Immature natural killer cell (primary cell): ENCODE measurements around the gene MYRIP. TPM values are rescaled to one million over a fixed set of nuclear protein-coding genes. Genes with fewer than 3 reads are reported as not detected.
"Not testable (repeated sequence)": the region's sequence is repeated elsewhere in the genome, so short reads cannot be mapped to it uniquely, and the experiment has no call there.

ENCODE experiments used
- DNase-seq, 3 donors: peaks; one replicate each; pipeline ENCODE4 v3.0.0; 2022; ENCODE audit warnings: mixed read lengths in 1 of 3
- H3K27ac Mint-ChIP-seq, 6 donors: one replicate each; pipeline ENCODE4 v1.8.0; 2020; ENCODE audit warnings: mixed read lengths in 6 of 6, mild to moderate bottlenecking in 5 of 6, inconsistent platforms in 4 of 6, moderate library complexity in 3 of 6
- H3K27me3 Mint-ChIP-seq, 3 donors: one replicate each; pipeline ENCODE4 v1.8.0; 2020 to 2021; ENCODE audit warnings: low read depth in 3 of 3, mild to moderate bottlenecking in 3 of 3, mixed read lengths in 3 of 3, moderate library complexity in 3 of 3, inconsistent platforms in 1 of 3
- H3K36me3 Mint-ChIP-seq, 3 donors: one replicate each; pipeline ENCODE4 v1.8.0; 2020; ENCODE audit warnings: mixed read lengths in 3 of 3, inconsistent platforms in 2 of 3, mild to moderate bottlenecking in 2 of 3
- H3K4me1 Mint-ChIP-seq, 2 donors: one replicate each; pipeline ENCODE4 v1.8.0; 2020; ENCODE audit warnings: inconsistent platforms in 2 of 2, mild to moderate bottlenecking in 2 of 2, mixed read lengths in 2 of 2, moderate library complexity in 1 of 2
- H3K4me3 Mint-ChIP-seq, 5 donors: one replicate each; pipeline ENCODE4 v1.8.0; 2020; ENCODE audit warnings: mild to moderate bottlenecking in 5 of 5, mixed read lengths in 5 of 5, inconsistent platforms in 3 of 5, moderate library complexity in 3 of 5
- H3K9me3 Mint-ChIP-seq, 6 donors: one replicate each; pipeline ENCODE4 v1.8.0; 2020; ENCODE audit warnings: mild to moderate bottlenecking in 6 of 6, mixed read lengths in 6 of 6, inconsistent platforms in 4 of 6, moderate library complexity in 3 of 6
- polyA plus RNA-seq, 3 donors: library from polyadenylated mRNA; unstranded; fragments of 300-500 nt; fragmentation: Illumina TruSeq; gene quantifications; one replicate each; pipeline ENCODE4 v1.2.3, GENCODE V29; 2021

The MYRIP gene
- polyA plus RNA-seq, 3 donors from 2014 or later, result 0.06 TPM; not detected in 2

DNA sequence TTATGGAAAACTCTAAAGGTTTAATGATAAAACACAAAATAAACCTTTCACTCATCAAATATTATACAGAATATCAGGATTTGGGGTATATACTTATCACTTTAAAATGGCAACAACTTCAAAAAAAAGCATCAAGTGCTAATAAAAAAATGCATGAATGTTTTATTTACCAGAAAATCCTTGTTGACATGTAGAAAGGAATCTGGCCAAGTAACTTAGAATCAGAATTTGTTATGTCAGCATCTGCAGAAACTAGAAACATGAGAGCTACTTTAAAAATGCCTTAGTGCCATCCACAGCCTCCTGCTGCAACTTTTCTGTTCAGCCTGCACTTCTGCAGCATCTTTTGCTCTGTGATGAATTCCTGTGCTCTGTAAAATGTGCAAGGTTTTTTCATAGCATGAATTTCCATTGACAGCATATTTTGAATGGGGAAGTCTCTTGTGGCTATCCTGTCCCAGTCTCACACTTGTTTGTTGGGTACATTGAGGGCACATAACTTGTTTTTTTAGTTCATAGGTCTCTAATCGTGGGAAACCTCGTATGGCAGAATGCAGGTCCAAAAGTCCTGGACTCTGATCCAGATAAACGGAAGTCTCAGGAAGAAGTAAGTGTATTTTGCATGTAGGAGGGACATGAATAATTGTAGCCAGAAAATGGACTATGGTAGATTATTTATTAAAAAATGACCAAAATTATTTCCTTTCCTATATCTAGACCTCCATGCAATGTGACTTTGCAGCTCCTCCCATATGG is 21.1 kb upstream of the MYRIP start:
- Mint-ChIP-seq H3K4me3 (no peak overlapping the region), H3K9me3 (no peaks in the 10 kb centered on the region), H3K27ac (no peak overlapping the region), H3K27me3 (no peaks in the 10 kb centered on the region), H3K36me3 (no peaks in the 10 kb centered on the region), H3K4me1 (no peaks in the 10 kb centered on the region)
- DNase-seq, result no peak

DNA sequence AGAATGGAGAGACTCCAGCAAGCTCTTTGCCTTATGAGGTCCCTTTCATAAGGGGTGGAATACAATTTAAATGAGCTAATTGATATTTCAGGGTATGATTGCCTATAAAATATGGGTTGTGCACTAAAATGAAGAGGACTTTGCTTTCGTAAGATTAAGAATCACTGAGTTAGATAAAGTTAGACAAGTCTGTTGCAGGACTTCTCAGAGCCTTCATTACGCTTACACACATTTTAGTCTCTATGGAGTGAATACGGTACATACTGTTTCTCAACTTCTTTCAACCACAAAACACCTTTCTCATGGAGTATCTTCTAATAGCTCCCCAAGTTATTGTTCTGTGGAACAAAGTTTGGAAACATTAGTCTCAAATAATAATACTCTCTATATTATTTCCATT is 17.8 kb upstream of the MYRIP start:
- no peaks in the 10 kb centered on the region for H3K36me3 Mint-ChIP-seq
- H3K4me3 Mint-ChIP-seq, result no peak overlapping the region
- DNase-seq, result no peak
- no peak overlapping the region for H3K27ac Mint-ChIP-seq
- peaks cover 0 to 3% (median 0%) of the 10 kb centered on the region in 6 donors for H3K9me3 Mint-ChIP-seq
- H3K27me3 Mint-ChIP-seq, result peaks cover 0 to 2% (median 2%) of the 10 kb centered on the region in 3 donors
- H3K4me1 Mint-ChIP-seq, result no peaks in the 10 kb centered on the region

DNA sequence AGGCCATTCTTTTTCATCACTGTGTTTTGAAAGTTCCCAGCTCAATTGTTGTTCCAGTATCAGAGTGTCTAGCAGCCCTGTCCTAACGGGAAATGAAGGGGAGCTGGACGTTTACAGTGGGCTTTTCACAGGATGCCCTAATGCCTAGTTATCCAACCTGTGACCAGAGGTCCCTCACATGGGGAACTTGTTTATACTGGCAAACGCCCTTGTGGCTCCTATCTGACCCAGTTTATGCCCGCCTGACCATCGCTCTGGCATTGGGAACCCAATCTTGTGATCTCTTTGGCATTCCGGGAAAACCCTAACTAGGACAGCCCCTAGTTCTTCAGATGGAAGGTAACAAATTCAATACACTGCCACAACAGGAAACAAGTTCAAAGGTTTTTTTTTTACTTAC is 14.5 kb upstream of the MYRIP start:
- no peak for DNase-seq
- H3K36me3 Mint-ChIP-seq, result no peaks in the 10 kb centered on the region
- peaks cover 0 to 3% (median 0%) of the 10 kb centered on the region in 6 donors for H3K9me3 Mint-ChIP-seq
- no peak overlapping the region for H3K27ac Mint-ChIP-seq
- no peak overlapping the region for H3K4me3 Mint-ChIP-seq
- H3K4me1 Mint-ChIP-seq, result no peaks in the 10 kb centered on the region
- H3K27me3 Mint-ChIP-seq, result peaks cover 2 to 6% (median 2%) of the 10 kb centered on the region in 3 donors

DNA sequence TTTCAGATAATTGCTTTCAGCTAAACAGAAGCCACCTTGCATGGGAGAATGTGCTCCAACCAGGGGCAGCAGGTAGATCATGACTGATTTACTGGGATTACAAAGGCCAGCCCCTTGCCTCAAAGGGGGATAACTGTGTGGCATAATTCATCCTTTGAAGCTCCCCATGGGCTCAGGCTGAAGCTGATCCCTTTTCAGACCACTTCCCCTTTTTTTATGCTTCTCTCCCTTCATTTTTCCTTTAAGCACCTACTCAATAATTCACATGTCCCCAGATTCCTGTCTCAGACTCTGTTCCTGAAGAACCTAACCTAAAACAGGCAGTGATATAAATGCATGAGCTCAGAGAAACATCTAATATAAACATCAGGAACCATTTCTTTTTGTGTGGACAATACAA is 8.2 kb upstream of the MYRIP start:
- Mint-ChIP-seq H3K4me1 (no peaks in the 10 kb centered on the region), H3K9me3 (peaks cover 0 to 5% (median 3%) of the 10 kb centered on the region in 6 donors), H3K27ac (no peak overlapping the region), H3K36me3 (no peaks in the 10 kb centered on the region), H3K27me3 (peaks cover 3 to 6% (median 5%) of the 10 kb centered on the region in 3 donors), H3K4me3 (no peak overlapping the region)
- DNase-seq, result no peak

DNA sequence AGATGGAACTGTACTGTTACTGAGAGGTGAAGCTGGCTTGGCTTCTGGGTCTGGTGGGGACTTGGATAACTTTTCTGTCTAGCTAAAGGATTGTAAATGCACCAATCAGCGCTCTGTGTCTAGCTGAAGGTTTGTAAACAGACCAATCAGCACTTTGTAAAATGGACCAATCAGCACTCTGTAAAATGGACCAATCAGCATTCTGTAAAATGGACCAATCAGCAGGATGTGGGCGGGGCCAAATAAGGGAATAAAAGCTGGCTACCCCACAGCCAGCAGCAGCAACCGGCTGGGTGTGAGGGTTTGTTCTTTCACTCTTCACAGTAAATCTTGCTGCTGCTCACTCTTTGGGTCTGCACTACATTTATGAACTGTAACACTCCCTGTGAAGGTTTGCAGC is 6.9 kb upstream of the MYRIP start:
- not testable (repeated sequence) for DNase-seq, H3K4me3 Mint-ChIP-seq, H3K36me3 Mint-ChIP-seq, H3K27ac Mint-ChIP-seq, H3K27me3 Mint-ChIP-seq, H3K9me3 Mint-ChIP-seq, H3K4me1 Mint-ChIP-seq

DNA sequence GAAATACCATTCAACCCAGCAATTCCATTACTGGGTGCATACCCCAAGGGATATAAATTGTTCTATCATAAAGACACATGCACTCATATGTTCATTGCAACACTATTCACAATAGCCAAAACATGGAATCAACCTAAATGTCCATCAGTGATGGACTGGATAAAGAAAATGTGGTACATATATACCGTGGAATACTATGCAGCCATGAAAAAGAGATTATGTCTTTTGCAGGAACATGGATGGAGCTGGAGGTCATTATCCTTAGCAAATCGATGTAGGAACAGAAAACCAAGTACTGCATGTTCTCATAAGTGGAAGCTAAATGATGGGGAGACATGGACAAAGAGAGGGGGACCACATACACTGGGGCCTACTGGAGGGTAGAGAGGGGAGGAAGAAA is 5.5 kb upstream of the MYRIP start:
- Mint-ChIP-seq H3K4me1 (peaks cover 3 to 9% of the 10 kb centered on the region in 2 donors), H3K9me3 (peaks cover 0 to 10% (median 7%) of the 10 kb centered on the region in 6 donors), H3K36me3 (peaks cover 0 to 3% (median 0%) of the 10 kb centered on the region in 3 donors), H3K27me3 (peaks cover 9 to 15% (median 11%) of the 10 kb centered on the region in 3 donors), H3K27ac (no peak overlapping the region), H3K4me3 (no peak overlapping the region)
- no peak for DNase-seq

DNA sequence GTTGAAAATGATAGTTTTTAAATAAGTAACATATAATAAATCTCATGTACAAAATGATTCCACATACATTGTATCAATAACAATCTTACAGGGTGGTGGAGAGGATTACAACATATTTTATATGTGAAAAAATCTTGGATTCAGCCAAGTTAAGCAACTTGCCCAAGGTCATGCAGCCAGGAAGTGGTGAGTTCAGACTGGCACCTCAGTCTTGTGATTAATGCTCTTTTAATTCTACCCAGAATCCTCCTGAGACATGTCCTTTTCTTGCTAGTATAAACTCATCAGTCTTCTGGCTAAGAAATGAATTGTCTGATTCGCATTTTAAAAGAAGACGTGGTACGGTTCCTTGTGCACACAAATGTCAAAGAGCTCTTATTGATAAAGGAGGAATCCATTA is 4.5 kb upstream of the MYRIP start:
- Mint-ChIP-seq H3K36me3 (peaks cover 0 to 3% (median 0%) of the 10 kb centered on the region in 3 donors), H3K27ac (no peak overlapping the region), H3K4me1 (peaks cover 5 to 11% of the 10 kb centered on the region in 2 donors), H3K4me3 (no peak overlapping the region), H3K27me3 (peaks cover 11 to 20% (median 12%) of the 10 kb centered on the region in 3 donors), H3K9me3 (peaks cover 0 to 10% (median 7%) of the 10 kb centered on the region in 6 donors)
- DNase-seq, result no peak

DNA sequence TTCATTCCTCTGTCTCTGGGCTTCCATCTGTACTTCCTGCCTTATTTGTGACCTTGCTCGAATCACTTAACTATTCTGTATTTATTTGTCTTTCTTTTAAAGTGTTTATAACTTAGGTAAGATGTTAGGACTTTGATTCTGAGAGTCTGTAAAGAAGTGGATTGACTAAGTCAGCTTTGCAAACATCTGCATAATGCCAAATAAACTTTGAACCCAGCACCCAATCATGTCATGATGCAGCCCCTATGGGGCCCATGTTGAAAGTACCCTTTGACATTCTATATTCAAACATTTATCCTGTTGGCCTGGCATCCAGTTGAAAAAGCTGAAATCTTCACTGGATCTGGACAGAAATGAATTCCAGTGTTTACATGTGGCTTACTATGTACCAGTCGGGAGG is 3.8 kb upstream of the MYRIP start:
- H3K4me1 Mint-ChIP-seq, result peaks cover 12 to 18% of the 10 kb centered on the region in 2 donors

DNA sequence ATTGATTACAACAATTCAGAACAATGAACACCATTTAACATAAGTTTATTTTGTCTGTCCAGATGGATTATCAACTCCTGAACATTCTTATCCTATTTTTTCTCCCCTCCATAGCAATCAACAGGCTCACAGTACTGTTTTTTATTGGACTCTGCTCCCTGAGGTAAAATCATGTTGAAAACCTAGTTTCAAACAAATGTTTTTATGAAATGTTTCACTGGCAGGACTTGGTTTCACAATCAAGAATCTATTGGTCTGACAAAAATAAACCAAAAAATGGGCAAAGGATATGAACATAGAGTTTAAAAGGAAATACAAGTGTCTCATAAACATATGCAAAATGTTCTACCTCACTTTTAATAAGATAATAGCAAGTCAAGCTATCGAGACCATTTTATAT is 2.6 kb upstream of the MYRIP start:
- Mint-ChIP-seq H3K36me3 (peaks cover 0 to 3% (median 0%) of the 10 kb centered on the region in 3 donors), H3K4me1 (peaks cover 16 to 22% of the 10 kb centered on the region in 2 donors), H3K9me3 (peaks cover 0 to 16% (median 9%) of the 10 kb centered on the region in 6 donors), H3K27ac (no peak overlapping the region), H3K27me3 (peaks cover 18 to 29% (median 22%) of the 10 kb centered on the region in 3 donors), H3K4me3 (no peak overlapping the region)
- no peak for DNase-seq

More for the DNA sequence above, 3.8 kb upstream of the MYRIP start:
- Mint-ChIP-seq H3K9me3 (peaks cover 0 to 13% (median 7%) of the 10 kb centered on the region in 6 donors), H3K36me3 (peaks cover 0 to 3% (median 0%) of the 10 kb centered on the region in 3 donors), H3K27ac (no peak overlapping the region), H3K4me3 (no peak overlapping the region), H3K27me3 (peaks cover 10 to 26% (median 14%) of the 10 kb centered on the region in 3 donors)
- DNase-seq, result no peak

DNA sequence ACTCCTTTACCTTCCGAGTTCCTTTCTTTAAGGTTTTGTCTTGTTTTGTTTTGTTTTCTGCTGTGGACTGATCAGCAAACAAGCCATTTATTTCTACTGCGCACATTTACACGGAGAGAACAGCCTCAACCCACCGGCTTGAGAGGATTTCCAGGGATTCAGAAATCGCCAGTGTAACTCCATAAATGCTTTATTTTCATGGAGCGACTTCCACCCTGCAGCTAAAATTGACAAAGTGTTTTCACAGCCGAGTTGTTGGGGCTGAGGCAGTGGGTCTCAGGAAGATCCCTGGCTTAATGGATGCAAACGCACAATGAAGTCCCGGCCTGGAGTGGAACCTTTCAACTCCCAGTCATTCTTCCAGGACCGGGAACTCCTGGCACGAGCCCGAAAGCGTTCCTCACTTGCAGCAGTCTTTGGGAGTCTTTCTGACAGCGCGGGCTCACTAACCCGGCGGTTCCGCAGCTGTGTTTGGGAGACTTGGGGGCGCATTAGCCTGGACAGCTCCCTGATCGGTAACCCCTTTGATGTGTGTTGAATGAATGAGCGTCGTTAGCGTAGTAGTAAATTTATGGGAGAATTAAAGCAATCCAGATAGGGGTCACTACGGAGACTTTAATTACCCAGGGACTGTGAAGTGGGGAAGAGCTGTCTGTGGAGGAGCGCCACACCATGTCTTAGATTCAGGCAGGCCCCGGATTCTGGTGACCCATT is 785 bp upstream of the MYRIP start:
- Mint-ChIP-seq H3K27me3 (peaks cover 18 to 28% (median 23%) of the 10 kb centered on the region in 3 donors), H3K9me3 (peaks cover 0 to 16% (median 9%) of the 10 kb centered on the region in 6 donors), H3K4me3 (peak overlapping the region; percentile 24 to 65 (median 40)), H3K4me1 (peaks cover 16 to 22% of the 10 kb centered on the region in 2 donors), H3K27ac (no peak overlapping the region), H3K36me3 (peaks cover 0 to 3% (median 0%) of the 10 kb centered on the region in 3 donors)
- DNase-seq, result no peak

DNA sequence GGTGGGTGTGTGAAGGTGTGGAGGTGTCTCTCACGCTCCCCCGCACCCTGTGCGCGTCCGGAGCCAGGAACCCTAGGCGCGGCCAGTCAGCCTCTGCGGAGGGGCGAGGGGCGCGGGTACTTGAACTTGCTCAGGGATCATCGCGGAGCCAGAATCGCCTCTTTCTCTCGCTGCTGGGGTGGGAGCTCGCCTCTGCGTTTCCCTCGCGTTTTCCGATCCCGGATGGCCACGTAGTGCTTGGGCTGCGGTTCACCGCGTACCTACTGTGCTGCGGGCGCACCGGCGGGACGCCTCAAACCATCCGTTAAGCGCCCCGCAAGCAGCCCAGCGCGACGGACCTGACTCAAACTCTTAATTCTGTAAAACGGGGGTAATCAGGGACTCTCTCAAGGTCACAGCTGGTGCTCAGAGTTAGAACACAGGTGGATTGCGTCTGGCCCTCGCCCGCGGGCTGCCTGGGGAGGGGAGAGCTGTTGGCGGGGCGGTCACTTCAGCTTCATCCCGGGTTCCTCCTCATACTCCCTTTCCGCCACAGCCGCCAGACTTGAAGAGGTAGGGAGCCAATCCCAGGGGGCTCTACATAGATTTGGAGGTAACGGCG is 686 bp downstream of the MYRIP start:
- Mint-ChIP-seq H3K4me1 (peaks cover 16 to 22% of the 10 kb centered on the region in 2 donors), H3K27ac (no peak overlapping the region), H3K9me3 (peaks cover 0 to 16% (median 7%) of the 10 kb centered on the region in 6 donors), H3K27me3 (peaks cover 18 to 30% (median 24%) of the 10 kb centered on the region in 3 donors), H3K4me3 (peak overlapping the region; percentile 43 to 65 (median 52)), H3K36me3 (peaks cover 0 to 3% (median 0%) of the 10 kb centered on the region in 3 donors)
- no peak for DNase-seq

DNA sequence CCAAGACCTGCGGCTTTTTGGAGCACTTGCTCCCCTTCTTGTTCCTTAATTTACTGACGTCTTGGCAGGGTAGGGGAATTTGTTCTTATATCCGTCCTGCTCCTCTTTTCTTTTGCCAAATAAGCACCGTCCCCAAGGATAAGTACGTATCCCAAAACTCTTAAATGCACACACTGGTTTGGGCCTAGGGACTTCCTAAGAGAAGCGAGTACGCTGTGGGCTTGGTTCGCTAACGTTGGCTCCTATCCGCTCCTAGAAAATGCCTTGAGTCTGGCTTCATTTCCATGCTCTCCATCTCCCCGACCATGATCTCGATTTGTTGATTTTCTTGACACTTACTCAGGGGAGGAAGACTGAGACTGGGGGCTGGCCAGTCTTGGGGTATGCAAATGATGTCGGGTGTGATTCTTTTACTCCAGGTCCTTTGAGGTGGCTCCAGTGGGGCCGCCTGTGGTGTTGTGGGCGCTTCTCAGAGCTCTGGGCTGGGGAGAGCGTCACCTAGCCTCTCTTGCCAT is 1.3 kb downstream of the MYRIP start:
- Mint-ChIP-seq H3K27ac (no peak overlapping the region), H3K9me3 (peaks cover 0 to 16% (median 7%) of the 10 kb centered on the region in 6 donors), H3K27me3 (peaks cover 18 to 30% (median 24%) of the 10 kb centered on the region in 3 donors), H3K36me3 (peaks cover 0 to 3% (median 0%) of the 10 kb centered on the region in 3 donors), H3K4me3 (peak overlapping the region; percentile 1 to 58 (median 35)), H3K4me1 (peaks cover 16 to 22% of the 10 kb centered on the region in 2 donors)
- no peak for DNase-seq

DNA sequence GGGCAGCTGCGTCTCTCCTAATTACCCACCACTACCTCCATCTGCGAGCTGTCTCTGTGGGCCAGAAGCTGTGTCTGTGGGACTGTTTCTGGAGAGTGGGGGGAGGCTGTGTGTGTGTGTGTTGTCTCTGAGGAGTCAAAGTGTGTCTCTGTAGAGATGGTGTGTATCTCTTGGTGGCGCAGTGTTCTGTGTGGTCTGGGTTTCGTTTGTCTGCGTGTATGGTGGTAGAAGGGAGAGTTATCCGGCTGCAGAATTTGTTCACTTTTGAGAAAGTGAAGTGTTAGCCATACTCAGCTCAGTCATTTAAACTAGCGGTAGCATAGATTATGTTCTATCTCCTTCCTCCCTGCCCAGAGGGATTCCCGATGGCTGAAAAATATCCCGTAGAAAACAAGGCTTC is 2.2 kb downstream of the MYRIP start:
- DNase-seq, result no peak
- no peak overlapping the region for H3K27ac Mint-ChIP-seq
- H3K4me3 Mint-ChIP-seq, result no peak overlapping the region
- H3K4me1 Mint-ChIP-seq, result peaks cover 16 to 22% of the 10 kb centered on the region in 2 donors
- H3K36me3 Mint-ChIP-seq, result peaks cover 0 to 3% (median 0%) of the 10 kb centered on the region in 3 donors
- peaks cover 18 to 26% (median 24%) of the 10 kb centered on the region in 3 donors for H3K27me3 Mint-ChIP-seq
- peaks cover 0 to 16% (median 7%) of the 10 kb centered on the region in 6 donors for H3K9me3 Mint-ChIP-seq
